Kidney epithelial cell (primary cell): ENCODE results near the gene NKAIN1. TPM values are rescaled to one million over a fixed set of nuclear protein-coding genes. Genes with fewer than 3 reads are reported as not detected.

ENCODE experiments used
- DNase-seq: peaks from one replicate; pipeline ENCODE4 v3.0.0-alpha.2; 2010; ENCODE audit warnings: low read depth
- H3K27me3 ChIP-seq: 2 replicates; pipeline ENCODE4 v1.6.0; 2011; ENCODE audit warnings: low read length; ENCODE audit not compliant: control insufficient read depth, insufficient read depth
- H3K36me3 ChIP-seq: 2 replicates; pipeline ENCODE4 v1.5.1; 2011; ENCODE audit warnings: low read length; ENCODE audit not compliant: control insufficient read depth, insufficient read depth
- H3K4me3 ChIP-seq: 2 replicates; pipeline ENCODE4 v1.5.1; 2011; ENCODE audit warnings: low read depth, mild to moderate bottlenecking, control low read depth, low read length
- total RNA-seq: library from RNA; depleted of rRNA; stranded (reverse); fragments of >200 nt; gene quantifications from 2 replicates; pipeline ENCODE4 v1.2.3, GENCODE V29; 2015
- TF ChIP-seq, protein P1 (sequence below): IDR thresholded peaks from 2 replicates; pipeline ENCODE4 v1.5.1; 2011; ENCODE audit warnings: mild to moderate bottlenecking, moderate library complexity, low read length, control low read depth, inconsistent platforms; ENCODE audit not compliant: insufficient read depth, poor library complexity, severe bottlenecking

The NKAIN1 gene
- total RNA-seq, 1 donor from 2014 or later = 2.7 TPM

GRCh38 chr1:31133368-31133767 is 106.3 kb downstream of the NKAIN1 start:
- no peaks in the 10 kb centered on the region for H3K36me3 ChIP-seq
- H3K4me3 ChIP-seq = no peak overlapping the region
- TF ChIP-seq, protein P1, sequence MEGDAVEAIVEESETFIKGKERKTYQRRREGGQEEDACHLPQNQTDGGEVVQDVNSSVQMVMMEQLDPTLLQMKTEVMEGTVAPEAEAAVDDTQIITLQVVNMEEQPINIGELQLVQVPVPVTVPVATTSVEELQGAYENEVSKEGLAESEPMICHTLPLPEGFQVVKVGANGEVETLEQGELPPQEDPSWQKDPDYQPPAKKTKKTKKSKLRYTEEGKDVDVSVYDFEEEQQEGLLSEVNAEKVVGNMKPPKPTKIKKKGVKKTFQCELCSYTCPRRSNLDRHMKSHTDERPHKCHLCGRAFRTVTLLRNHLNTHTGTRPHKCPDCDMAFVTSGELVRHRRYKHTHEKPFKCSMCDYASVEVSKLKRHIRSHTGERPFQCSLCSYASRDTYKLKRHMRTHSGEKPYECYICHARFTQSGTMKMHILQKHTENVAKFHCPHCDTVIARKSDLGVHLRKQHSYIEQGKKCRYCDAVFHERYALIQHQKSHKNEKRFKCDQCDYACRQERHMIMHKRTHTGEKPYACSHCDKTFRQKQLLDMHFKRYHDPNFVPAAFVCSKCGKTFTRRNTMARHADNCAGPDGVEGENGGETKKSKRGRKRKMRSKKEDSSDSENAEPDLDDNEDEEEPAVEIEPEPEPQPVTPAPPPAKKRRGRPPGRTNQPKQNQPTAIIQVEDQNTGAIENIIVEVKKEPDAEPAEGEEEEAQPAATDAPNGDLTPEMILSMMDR = no peak
- no peaks in the 10 kb centered on the region for H3K27me3 ChIP-seq
- no peak for DNase-seq

Other genes with a start within 250 kb of the NKAIN1 start
- gene PUM1, start 174.2 kb downstream of the NKAIN1 start, total RNA-seq = 78.1 and 94.3 TPM in 2 replicates
- gene SNRNP40, start 56.9 kb upstream of the NKAIN1 start, total RNA-seq = 62.8 and 67.4 TPM in 2 replicates
- 39.0 and 44.1 TPM in 2 replicates for gene ZCCHC17, start 57.1 kb upstream of the NKAIN1 start, total RNA-seq
- gene FABP3, start 133.2 kb upstream of the NKAIN1 start, total RNA-seq = 2.1 and 9.1 TPM in 2 replicates
- 105 and 131 TPM in 2 replicates for gene SERINC2, start 173.3 kb upstream of the NKAIN1 start, total RNA-seq